DND-41 (cell line): ENCODE measurements around the gene GALNT18.

Experiments used
- ATAC-seq: fragments of 200-7000 bp; cut with Tn5 transposase; 3 replicates; pipeline ENCODE4 v1.9.1; 2021; ENCODE audit warnings: low read depth; ENCODE audit not compliant: insufficient read depth
- DNase-seq: peaks from one replicate; pipeline ENCODE4 v3.0.0-alpha.2; 2020
- H2AFZ ChIP-seq: 2 replicates; pipeline ENCODE4 v1.6.0; 2012; ENCODE audit warnings: low read depth, low read length
- H3K27ac ChIP-seq: 2 replicates; pipeline ENCODE4 v1.5.1; 2012; ENCODE audit warnings: low read length, inconsistent platforms
- H3K27me3 ChIP-seq: fragments of 200-600 bp; sonication (generic); 2 replicates; pipeline ENCODE4 v1.6.0; 2012; ENCODE audit warnings: low read length, mild to moderate bottlenecking, inconsistent platforms; ENCODE audit not compliant: insufficient read depth, poor library complexity
- H3K36me3 ChIP-seq: 2 replicates; pipeline ENCODE4 v1.5.1; 2012; ENCODE audit warnings: low read length, inconsistent platforms; ENCODE audit not compliant: insufficient read depth
- H3K4me1 ChIP-seq: 2 replicates; pipeline ENCODE4 v1.5.1; 2012; ENCODE audit warnings: mild to moderate bottlenecking, low read length; ENCODE audit not compliant: insufficient read depth
- H3K4me2 ChIP-seq: 2 replicates; pipeline ENCODE4 v1.6.0; 2012; ENCODE audit warnings: mild to moderate bottlenecking, moderate library complexity, low read length, inconsistent platforms; ENCODE audit not compliant: insufficient read depth
- H3K4me3 ChIP-seq, 2 experiments: fragments of 200-600 bp in 1 of 2; shearing (Covaris generic) in 1 of 2; 2 replicates each; pipeline ENCODE4 v1.5.1; 2012 to 2016; ENCODE audit warnings: inconsistent platforms in 2 of 2, low read length in 2 of 2, mild to moderate bottlenecking in 2 of 2, low read depth in 1 of 2, moderate library complexity in 1 of 2
- H3K79me2 ChIP-seq: 2 replicates; pipeline ENCODE4 v1.6.0; 2012; ENCODE audit warnings: low read length, inconsistent platforms; ENCODE audit not compliant: insufficient read depth
- H3K9ac ChIP-seq: 2 replicates; pipeline ENCODE4 v1.6.0; 2012; ENCODE audit warnings: low read depth, mild to moderate bottlenecking, inconsistent platforms, low read length, moderate library complexity
- H3K9me3 ChIP-seq: 2 replicates; pipeline ENCODE4 v1.5.1; 2012; ENCODE audit warnings: low read length, moderate library complexity, mild to moderate bottlenecking, inconsistent platforms; ENCODE audit not compliant: insufficient read depth, severe bottlenecking
- H4K20me1 ChIP-seq: 2 replicates; pipeline ENCODE4 v1.6.0; 2012; ENCODE audit warnings: low read length; ENCODE audit not compliant: insufficient read depth
- CTCF ChIP-seq: IDR thresholded peaks from 2 replicates; pipeline ENCODE4 v1.5.1; 2012; ENCODE audit warnings: borderline replicate concordance, low read length, moderate library complexity, mild to moderate bottlenecking; ENCODE audit not compliant: poor library complexity, severe bottlenecking; ENCODE audit errors: extremely low read depth
- EZH2 ChIP-seq: IDR thresholded peaks from 3 replicates; pipeline ENCODE4 v1.6.1; 2012; ENCODE audit warnings: borderline replicate concordance, low read depth, mild to moderate bottlenecking, moderate library complexity, low read length, inconsistent platforms; ENCODE audit not compliant: severe bottlenecking

GALNT18 gene

DNA sequence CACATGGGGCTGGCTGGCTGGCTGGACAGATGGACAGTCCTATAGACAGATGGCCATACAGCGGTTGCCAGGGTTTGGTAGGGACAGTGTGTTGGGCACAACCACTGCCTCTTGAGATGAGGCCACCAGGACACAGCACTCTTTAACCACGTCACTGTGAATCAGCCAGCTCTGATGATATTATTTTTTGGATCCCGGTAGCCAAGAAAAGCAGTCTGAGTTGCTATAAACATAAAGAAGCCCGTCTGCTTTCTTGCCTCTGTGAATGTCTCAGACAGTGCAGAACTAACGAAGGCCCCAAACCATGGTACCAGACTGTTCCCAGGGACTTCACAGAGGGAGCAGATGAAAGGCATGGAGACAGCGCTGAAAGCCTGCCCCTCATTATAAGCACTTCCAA is 152.9 kb downstream of the GALNT18 start:
- ATAC-seq (no peak), DNase-seq (no peak)
- Histone ChIP-seq H3K4me2 (no peak overlapping the region), H3K4me1 (no peaks in the 10 kb centered on the region), H3K9me3 (no peaks in the 10 kb centered on the region), H3K9ac (no peak overlapping the region), H2AFZ (no peak overlapping the region), H3K27me3 (peaks cover 11% of the 10 kb centered on the region), H3K27ac (no peak overlapping the region), H3K36me3 (no peaks in the 10 kb centered on the region), H3K79me2 (no peaks in the 10 kb centered on the region), H4K20me1 (no peaks in the 10 kb centered on the region; the same call in 1 of the 2 replicates), H3K4me3 (no peak overlapping the region)
- TF ChIP-seq EZH2, result no peak
- no peak for TF ChIP-seq CTCF

- Histone ChIP-seq H3K9me3 (no peaks in the 10 kb centered on the region), H3K4me3 (no peak overlapping the region), H2AFZ (no peak overlapping the region), H3K4me1 (no peaks in the 10 kb centered on the region), H3K79me2 (no peaks in the 10 kb centered on the region), H3K27me3 (peaks cover 7% of the 10 kb centered on the region), H3K4me2 (no peak overlapping the region), H3K9ac (no peak overlapping the region), H4K20me1 (no peaks in the 10 kb centered on the region; the same call in 1 of the 2 replicates), H3K36me3 (no peaks in the 10 kb centered on the region), H3K27ac (no peak overlapping the region)
- ATAC-seq, result no peak
- no peak for DNase-seq
- TF ChIP-seq CTCF, result no peak
- TF ChIP-seq EZH2, result no peak
These were observed 154.5 kb downstream of the GALNT18 start for GRCh38 chr11:11467312-11467711.

DNA sequence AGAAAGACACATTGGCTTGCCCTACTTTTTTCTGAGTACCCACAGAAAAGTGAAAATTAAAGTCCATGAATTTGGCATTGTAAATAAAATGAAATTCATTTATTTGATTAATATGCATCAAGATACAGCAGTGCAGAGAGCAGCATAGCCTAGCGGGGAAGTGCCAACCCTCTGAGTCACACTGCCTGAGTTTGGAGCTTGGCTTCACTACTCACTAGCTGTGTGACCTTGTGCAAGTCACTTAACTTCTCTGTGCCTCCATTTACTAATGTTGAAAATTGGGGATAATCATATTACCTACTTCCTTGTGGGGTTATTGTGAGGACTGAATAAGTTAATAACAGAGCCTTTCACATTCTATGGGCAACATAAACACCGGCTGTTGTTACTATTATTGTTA is 157.2 kb downstream of the GALNT18 start:
- H3K79me2 ChIP-seq, result no peaks in the 10 kb centered on the region
- H3K27me3 ChIP-seq, result peaks cover 10% of the 10 kb centered on the region
- H3K36me3 ChIP-seq, result no peaks in the 10 kb centered on the region
- H3K27ac ChIP-seq, result no peak overlapping the region
- H2AFZ ChIP-seq, result no peak overlapping the region
- H3K4me2 ChIP-seq, result no peak overlapping the region
- H3K4me3 ChIP-seq, result no peak overlapping the region
- no peak overlapping the region for H3K9ac ChIP-seq
- H3K9me3 ChIP-seq, result no peaks in the 10 kb centered on the region
- ATAC-seq, result no peak
- H3K4me1 ChIP-seq, result no peaks in the 10 kb centered on the region
- no peak for DNase-seq
- no peak for TF ChIP-seq EZH2
- no peak for TF ChIP-seq CTCF
- H4K20me1 ChIP-seq, result no peaks in the 10 kb centered on the region; the same call in 1 of the 2 replicates

GRCh38 chr11:11463405-11463804 is 158.4 kb downstream of the GALNT18 start:
- Histone ChIP-seq H3K9ac (no peak overlapping the region), H3K9me3 (no peaks in the 10 kb centered on the region), H3K27ac (no peak overlapping the region), H3K36me3 (no peaks in the 10 kb centered on the region), H3K4me2 (no peak overlapping the region), H3K4me1 (no peaks in the 10 kb centered on the region), H4K20me1 (no peaks in the 10 kb centered on the region; the same call in 1 of the 2 replicates), H3K4me3 (no peak overlapping the region), H3K79me2 (no peaks in the 10 kb centered on the region), H2AFZ (no peak overlapping the region), H3K27me3 (peaks cover 15% of the 10 kb centered on the region)
- no peak for DNase-seq
- ATAC-seq, result no peak
- TF ChIP-seq EZH2 (no peak), CTCF (no peak)
